Aorta (tissue), 5 donors: Measurements from ENCODE around the gene DSTYK. TPM values are rescaled to one million over a fixed set of nuclear protein-coding genes. Genes with fewer than 3 reads are reported as not detected.

Experiments
- ATAC-seq: fragments of 200-7000 bp; cut with Tn5 transposase; one replicate; pipeline ENCODE4 v1.9.1; 2022; ENCODE audit warnings: moderate library complexity; ENCODE audit not compliant: low FRiP score
- DNase-seq, 2 donors: peaks; one replicate each; pipeline ENCODE4 v3.0.0-alpha.2; 2020
- H3K27ac ChIP-seq, 2 donors: one replicate each; pipeline ENCODE4 v1.5.1; 2013; ENCODE audit warnings: low read length in 2 of 2, mild to moderate bottlenecking in 2 of 2, moderate library complexity in 2 of 2, control low read depth in 1 of 2, inconsistent platforms in 1 of 2, low read depth in 1 of 2
- H3K27me3 ChIP-seq, 2 donors: one replicate each; pipeline ENCODE4 v1.6.1; 2013; ENCODE audit warnings: control low read depth in 1 of 2, low read length in 1 of 2, mild to moderate bottlenecking in 1 of 2, moderate library complexity in 1 of 2; ENCODE audit not compliant: insufficient read depth in 2 of 2, control insufficient read depth in 1 of 2
- H3K36me3 ChIP-seq, 2 donors: one replicate each; pipeline ENCODE4 v1.6.1; 2013; ENCODE audit warnings: control low read depth in 1 of 2, low read length in 1 of 2, mild to moderate bottlenecking in 1 of 2; ENCODE audit not compliant: insufficient read depth in 2 of 2, control insufficient read depth in 1 of 2
- H3K4me1 ChIP-seq, 2 donors: one replicate each; pipeline ENCODE4 v1.6.1; 2013; ENCODE audit warnings: low read length in 2 of 2, control low read depth in 1 of 2, mild to moderate bottlenecking in 1 of 2, moderate library complexity in 1 of 2; ENCODE audit not compliant: insufficient read depth in 2 of 2, control insufficient read depth in 1 of 2
- H3K4me3 ChIP-seq, 2 donors: one replicate each; pipeline ENCODE4 v1.5.1; 2013; ENCODE audit warnings: low read length in 2 of 2, control low read depth in 1 of 2, mild to moderate bottlenecking in 1 of 2
- H3K9me3 ChIP-seq: one replicate; pipeline ENCODE4 v1.6.1; 2013; ENCODE audit warnings: mild to moderate bottlenecking, low read length; ENCODE audit not compliant: control insufficient read depth
- WGBS, 2 donors: extraction: QIAGEN DNeasy Blood & Tissue Kit; methylation state at CpG; one replicate each; pipeline ENCODE4 v1.1.7; 2013; 5-methylcytosine and 5-hydroxymethylcytosine counted together
- intact Hi-C, 2 donors: fragments of 100-400 bp; cut with DNase I; formaldehyde crosslinking; loops; one replicate each; pipeline versions ENCODE4 v1.14.2 to v1.15.0; 2022
- polyA plus RNA-seq, 2 donors: library from polyadenylated mRNA; stranded (reverse); fragments of 200-250 nt; gene quantifications; one replicate each; pipeline ENCODE4 v1.2.3, GENCODE V29; 2013
- total RNA-seq, 2 donors: library from RNA; stranded (reverse); fragmentation: NEBNext Ultra II Directional; extraction: Animal tissue kit (Norgen Biotek cat#: 25700); gene quantifications; one replicate each; pipeline ENCODE4 v1.2.1, GENCODE V29; 2021
- donor health status: healthy with polysubstance abuse.
- donor health status: Bipolar disorder and iron deficiency.
- donor health status: DM: no; HTN: no; CAD: no.
- donor health status: DM: no; HTN: no; CAD: no.
- donor health status: DM: yes; HTN: yes; CAD: no.

DSTYK gene
- total and polyA plus RNA-seq, 4 donors: 4.3 to 17.6 (median 9.8) TPM

DNA sequence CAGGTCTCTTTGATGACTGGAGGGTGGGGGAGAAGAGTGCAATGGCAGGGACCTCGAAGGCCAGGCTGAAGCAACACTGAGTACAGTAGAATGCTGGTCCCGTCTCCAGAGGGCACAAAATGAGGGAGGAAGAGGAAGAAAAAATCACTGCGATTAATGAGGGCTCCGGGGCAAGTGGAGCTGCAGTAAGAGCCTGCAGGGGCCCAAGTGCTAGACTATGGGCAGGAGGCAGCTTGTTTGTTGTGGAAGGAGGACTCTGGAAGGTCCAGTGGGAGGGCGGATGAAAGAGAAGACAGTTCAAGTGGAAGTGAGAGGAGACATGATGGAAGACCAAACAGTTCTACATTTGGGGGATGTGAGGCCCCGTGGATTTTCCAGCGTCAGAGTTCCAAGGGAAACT, 33.6 kb upstream of the DSTYK start:
- H3K4me1 ChIP-seq: no peaks in the 10 kb centered on the region
- no peak overlapping the region for H3K4me3 ChIP-seq
- no peaks in the 10 kb centered on the region for H3K27me3 ChIP-seq
- H3K27ac ChIP-seq: no peak overlapping the region
- H3K9me3 ChIP-seq: no peaks in the 10 kb centered on the region
- H3K36me3 ChIP-seq: no peaks in the 10 kb centered on the region
- intact Hi-C loops: no loop called here
- ATAC-seq (no peak), DNase-seq (peak in 1 of 2 donors; percentile 10)
- WGBS, 2 donors: 90 to 92% methylated on average over 7 of the region's 7 CpGs

DNA sequence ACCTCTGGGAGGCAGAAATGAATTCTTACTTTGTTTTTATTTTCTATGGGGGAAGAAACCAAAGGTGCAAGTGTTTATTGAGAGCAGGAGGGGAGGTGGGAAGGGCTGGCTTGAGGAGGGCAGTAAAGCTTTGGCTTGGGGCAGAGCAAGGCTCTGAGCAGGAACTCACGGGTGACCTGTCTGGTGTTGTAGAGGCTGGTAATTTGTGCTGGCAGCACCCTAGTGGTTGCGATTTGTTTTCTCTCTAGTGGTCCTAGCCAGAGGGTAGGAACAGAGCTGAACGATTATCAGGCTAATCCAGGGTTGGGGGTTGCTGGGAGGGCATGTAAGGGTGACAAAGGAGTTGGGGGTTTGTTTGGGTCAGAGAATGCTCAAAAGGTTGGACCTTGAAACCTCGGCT, 32.9 kb upstream of the DSTYK start:
- Histone ChIP-seq H3K36me3 (no peaks in the 10 kb centered on the region), H3K27ac (no peak overlapping the region), H3K4me3 (no peak overlapping the region), H3K27me3 (no peaks in the 10 kb centered on the region), H3K9me3 (no peaks in the 10 kb centered on the region), H3K4me1 (no peaks in the 10 kb centered on the region)
- intact Hi-C loops: no loop called here
- DNase-seq (peak in 1 of 2 donors; percentile 2), ATAC-seq (no peak)
- WGBS, 2 donors: 61 to 72% methylated on average over 4 of the region's 4 CpGs

GRCh38 chr1:205243350-205244191, 32.1 kb upstream of the DSTYK start:
- Histone ChIP-seq H3K9me3 (no peaks in the 10 kb centered on the region), H3K4me3 (no peak overlapping the region), H3K36me3 (no peaks in the 10 kb centered on the region), H3K27ac (no peak overlapping the region), H3K4me1 (no peaks in the 10 kb centered on the region), H3K27me3 (no peaks in the 10 kb centered on the region)
- WGBS, 2 donors: 95 to 97% methylated on average over 8 of the region's 8 CpGs
- ATAC-seq (no peak), DNase-seq (peak in 1 of 2 donors; percentile 28)
- intact Hi-C loops: no loop called here

DNA sequence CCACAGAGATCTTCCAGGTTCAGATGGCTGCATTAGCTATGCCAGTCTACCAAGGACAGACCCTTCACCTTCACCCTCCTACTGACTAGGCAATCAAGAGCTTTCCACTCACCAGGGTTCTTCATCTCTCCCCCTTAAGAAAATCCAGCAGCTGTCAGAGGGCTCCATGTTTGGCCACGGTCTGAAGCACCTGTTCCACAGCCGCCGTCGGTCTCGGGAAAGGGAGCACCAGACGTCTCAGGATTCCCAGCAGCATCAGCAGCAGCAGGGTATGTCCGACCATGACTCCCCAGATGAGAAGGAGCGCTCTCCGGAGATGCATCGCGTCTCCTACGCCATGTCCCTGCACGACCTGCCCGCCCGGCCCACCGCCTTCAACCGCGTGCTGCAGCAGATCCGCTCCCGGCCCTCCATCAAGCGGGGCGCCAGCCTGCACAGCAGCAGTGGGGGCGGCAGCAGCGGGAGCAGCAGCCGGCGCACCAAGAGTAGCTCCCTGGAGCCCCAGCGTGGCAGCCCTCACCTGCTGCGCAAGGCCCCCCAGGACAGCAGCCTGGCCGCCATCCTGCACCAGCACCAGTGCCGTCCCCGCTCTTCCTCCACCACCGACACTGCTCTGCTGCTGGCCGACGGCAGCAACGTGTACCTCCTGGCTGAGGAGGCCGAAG, 30.0 kb upstream of the DSTYK start:
- Histone ChIP-seq H3K9me3 (no peaks in the 10 kb centered on the region), H3K4me3 (no peak overlapping the region), H3K36me3 (no peaks in the 10 kb centered on the region), H3K27me3 (no peaks in the 10 kb centered on the region), H3K27ac (no peak overlapping the region), H3K4me1 (no peaks in the 10 kb centered on the region)
- intact Hi-C loops: no loop called here
- ATAC-seq (no peak), DNase-seq (peak in 1 of 2 donors; percentile 37)
- 95 to 96% methylated on average over 36 of the region's 36 CpGs for WGBS, 2 donors

GRCh38 chr1:205240569-205240968, 29.1 kb upstream of the DSTYK start:
- DNase-seq (no peak), ATAC-seq (no peak)
- H3K27me3 ChIP-seq: no peaks in the 10 kb centered on the region
- WGBS, 2 donors: 95% methylated on average over 3 of the region's 3 CpGs
- H3K4me3 ChIP-seq: no peak overlapping the region
- no peaks in the 10 kb centered on the region for H3K36me3 ChIP-seq
- no peak overlapping the region for H3K27ac ChIP-seq
- no peaks in the 10 kb centered on the region for H3K4me1 ChIP-seq
- intact Hi-C loops: no loop called here
- H3K9me3 ChIP-seq: no peaks in the 10 kb centered on the region

- ATAC-seq (no peak), DNase-seq (peak in 1 of 2 donors; percentile 31)
- Histone ChIP-seq H3K27ac (no peak overlapping the region), H3K27me3 (no peaks in the 10 kb centered on the region), H3K36me3 (no peaks in the 10 kb centered on the region), H3K9me3 (no peaks in the 10 kb centered on the region), H3K4me3 (no peak overlapping the region), H3K4me1 (no peaks in the 10 kb centered on the region)
- 91 to 98% methylated on average over 6 of the region's 6 CpGs for WGBS, 2 donors
- intact Hi-C loops: no loop called here
Measured at GRCh38 chr1:205240118-205240517, 28.6 kb upstream of the DSTYK start.

- no peak overlapping the region for H3K27ac ChIP-seq
- ATAC-seq (no peak), DNase-seq (peak in 1 of 2 donors; percentile 30)
- intact Hi-C loops: no loop called here
- no peaks in the 10 kb centered on the region for H3K27me3 ChIP-seq
- 44 to 54% methylated on average over 3 of the region's 3 CpGs for WGBS, 2 donors
- no peaks in the 10 kb centered on the region for H3K4me1 ChIP-seq
- H3K36me3 ChIP-seq: no peaks in the 10 kb centered on the region
- no peak overlapping the region for H3K4me3 ChIP-seq
- H3K9me3 ChIP-seq: no peaks in the 10 kb centered on the region
Measured at GRCh38 chr1:205239078-205239477, 27.6 kb upstream of the DSTYK start.

DNA sequence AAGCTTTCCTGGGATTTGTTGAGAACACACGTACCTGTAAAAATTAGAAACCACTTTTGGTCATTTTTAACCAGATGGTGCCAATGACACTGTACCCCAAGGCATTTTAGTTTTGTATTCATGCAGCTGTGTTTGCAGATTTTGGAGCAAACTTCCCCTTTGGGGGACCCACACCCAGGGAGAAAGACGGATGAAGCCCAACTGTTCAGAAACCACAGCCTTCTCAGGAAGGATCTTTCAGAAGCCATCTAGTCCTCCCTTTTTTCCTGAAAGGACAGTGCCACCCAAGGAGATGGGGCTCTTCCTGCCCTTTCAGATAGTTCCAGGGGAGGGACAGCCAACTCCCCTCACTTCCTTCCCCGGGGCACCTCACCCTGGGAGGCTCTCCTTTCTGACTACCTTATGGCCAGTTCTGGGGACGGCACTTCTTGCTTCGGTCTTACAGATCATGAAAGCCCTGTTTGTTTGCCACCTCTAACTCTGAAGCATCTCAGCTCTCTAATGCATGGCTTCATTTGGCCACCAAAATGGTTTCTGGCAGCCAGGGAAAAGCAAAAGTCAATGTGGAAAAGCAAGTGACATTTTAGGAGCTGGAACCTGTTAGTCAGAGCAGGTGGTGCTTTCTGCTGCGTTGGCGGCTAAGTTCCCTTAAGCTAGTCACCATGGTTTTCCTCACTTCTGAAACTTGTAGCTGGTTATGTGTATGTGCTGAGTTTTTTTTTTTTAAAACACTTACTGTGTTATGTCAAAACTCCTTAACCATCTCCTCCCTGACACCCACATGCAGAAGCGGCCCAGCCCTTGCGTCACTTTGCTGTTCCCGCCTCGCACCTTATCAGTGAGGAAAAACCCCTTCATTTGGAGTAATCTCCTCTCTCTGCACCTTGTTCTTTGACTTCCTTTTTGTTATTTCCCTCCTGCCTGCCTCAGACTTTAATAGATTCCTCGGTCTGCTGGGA, 26.3 kb upstream of the DSTYK start:
- Histone ChIP-seq H3K4me1 (no peaks in the 10 kb centered on the region), H3K36me3 (no peaks in the 10 kb centered on the region), H3K27me3 (no peaks in the 10 kb centered on the region), H3K27ac (no peak overlapping the region), H3K4me3 (no peak overlapping the region), H3K9me3 (no peaks in the 10 kb centered on the region)
- intact Hi-C loops: no loop called here
- peak in 1 of 2 donors; percentile 15 for DNase-seq
- no peak for ATAC-seq
- 81 to 84% methylated on average over 12 of the region's 12 CpGs for WGBS, 2 donors
